Activated naive CD4-positive, alpha-beta T cell treated with Interleukin-2 at 50 U/mL for 16 hours (primary cell): ENCODE measurements around the gene EPHB1.
"Not testable (repeated sequence)": the region's sequence is repeated elsewhere in the genome, so short reads cannot be mapped to it uniquely, and the experiment has no call there.

ENCODE experiments used
- DNase-seq: peaks from one replicate; pipeline ENCODE4 v3.0.0-alpha.2; 2020

Gene EPHB1

GRCh38 chr3:135090020-135090717, 295.1 kb downstream of the EPHB1 start:
- no peak for DNase-seq

- no peak for DNase-seq
These were observed 296.9 kb downstream of the EPHB1 start for GRCh38 chr3:135091946-135092345.

- DNase-seq = no peak
These were observed 298.1 kb downstream of the EPHB1 start for GRCh38 chr3:135093121-135093520.

- DNase-seq = no peak
These were observed 302.4 kb downstream of the EPHB1 start for GRCh38 chr3:135097276-135097946.

GRCh38 chr3:135099734-135100355, 304.8 kb downstream of the EPHB1 start:
- DNase-seq = no peak

GRCh38 chr3:135100366-135100765, 305.3 kb downstream of the EPHB1 start:
- DNase-seq = no peak

- no peak for DNase-seq
These were observed 308.9 kb downstream of the EPHB1 start for GRCh38 chr3:135103917-135104316.

GRCh38 chr3:135106445-135106844, 311.4 kb downstream of the EPHB1 start:
- no peak for DNase-seq

- no peak for DNase-seq
These were observed 312.0 kb downstream of the EPHB1 start for GRCh38 chr3:135107043-135107442.

GRCh38 chr3:135109681-135110080, 314.6 kb downstream of the EPHB1 start:
- DNase-seq = no peak

- not testable (repeated sequence) for DNase-seq
These were observed 319.5 kb downstream of the EPHB1 start for GRCh38 chr3:135114551-135114950.

GRCh38 chr3:135117977-135118376, 322.9 kb downstream of the EPHB1 start:
- DNase-seq = no peak

- DNase-seq = no peak
These were observed 323.7 kb downstream of the EPHB1 start for GRCh38 chr3:135118792-135119191.

GRCh38 chr3:135125171-135125801, 330.2 kb downstream of the EPHB1 start:
- DNase-seq = no peak

- DNase-seq = no peak
These were observed 332.9 kb downstream of the EPHB1 start for GRCh38 chr3:135127946-135128470.

- no peak for DNase-seq
These were observed 333.8 kb downstream of the EPHB1 start for GRCh38 chr3:135128818-135129217.

- no peak for DNase-seq
These were observed 336.2 kb downstream of the EPHB1 start for GRCh38 chr3:135131290-135131689.

- DNase-seq = no peak
These were observed 339.0 kb downstream of the EPHB1 start for GRCh38 chr3:135133905-135134683.

- no peak for DNase-seq
These were observed 339.6 kb downstream of the EPHB1 start for GRCh38 chr3:135134684-135135075.

GRCh38 chr3:135135445-135135844, 340.4 kb downstream of the EPHB1 start:
- no peak for DNase-seq

GRCh38 chr3:135136361-135137100, 341.5 kb downstream of the EPHB1 start:
- DNase-seq = no peak

GRCh38 chr3:135137296-135137695, 342.2 kb downstream of the EPHB1 start:
- no peak for DNase-seq
